Measurements from ENCODE around the gene BCAS3. TPM values are rescaled to one million over a fixed set of nuclear protein-coding genes. Genes with fewer than 3 reads are reported as not detected.

Gene BCAS3
- total RNA-seq, 6 experiments from 2014 or later = 9.2 to 22.1 (median 14.2) TPM

- Histone ChIP-seq H3K36me3 (no peaks in the 10 kb centered on the region), H3K27ac (peak overlapping the region in 1 of 3 donors; percentile 1), H3K9me3 (no peaks in the 10 kb centered on the region), H3K4me3 (no peak overlapping the region), H3K4me1 (peaks cover 0 to 15% (median 3%) of the 10 kb centered on the region in 4 donors), H3K27me3 (no peaks in the 10 kb centered on the region)
- WGBS (ENCODE audit: insufficient coverage, low coverage, low lambda C conversion rate, missing lambda C conversion rate) = 27% methylated on average over 2 of the region's 2 CpGs
- intact Hi-C loops (cut with DNase I) = no loop called here
- DNase-seq = no peak
- no peak for ATAC-seq
- no peak for TF ChIP-seq POLR2A (IDR thresholded peaks at IDR 0.05)
- TF ChIP-seq CTCF (IDR thresholded peaks at IDR 0.05) = no peak
Measured at GRCh38 chr17:61331178-61331577, 653.5 kb downstream of the BCAS3 start.

- DNase-seq = no peak
- peak overlapping the region in 1 of 3 donors; percentile 1 for H3K27ac ChIP-seq
- intact Hi-C loops (cut with DNase I) = no loop called here
Measured at GRCh38 chr17:61331886-61332285, 654.2 kb downstream of the BCAS3 start.

GRCh38 chr17:61333136-61333535, 655.5 kb downstream of the BCAS3 start:
- no peak for ATAC-seq
- Histone ChIP-seq H3K9me3 (no peaks in the 10 kb centered on the region), H3K4me3 (no peak overlapping the region), H3K27me3 (no peaks in the 10 kb centered on the region), H3K36me3 (no peaks in the 10 kb centered on the region), H3K27ac (no peak overlapping the region), H3K4me1 (peaks cover 0 to 29% (median 6%) of the 10 kb centered on the region in 4 donors)
- intact Hi-C loops (cut with DNase I) = no loop called here
- no peak for TF ChIP-seq POLR2A (IDR thresholded peaks at IDR 0.05)
- no peak for DNase-seq
- WGBS (ENCODE audit: insufficient coverage, low coverage, low lambda C conversion rate, missing lambda C conversion rate) = 98% methylated on average over 5 of the region's 8 CpGs

More at GRCh38 chr17:61331886-61332285, 654.2 kb downstream of the BCAS3 start:
- no peak for ATAC-seq
- Histone ChIP-seq H3K36me3 (no peaks in the 10 kb centered on the region), H3K4me3 (no peak overlapping the region), H3K9me3 (no peaks in the 10 kb centered on the region), H3K4me1 (peaks cover 0 to 22% (median 6%) of the 10 kb centered on the region in 4 donors), H3K27me3 (no peaks in the 10 kb centered on the region)
- WGBS (ENCODE audit: insufficient coverage, low coverage, low lambda C conversion rate, missing lambda C conversion rate) = no CpG with 5 or more reads among the region's 9 CpGs
- TF ChIP-seq CTCF (IDR thresholded peaks at IDR 0.05) (no peak), POLR2A (IDR thresholded peaks at IDR 0.05) (no peak)

GRCh38 chr17:61334673-61335072, 657.0 kb downstream of the BCAS3 start:
- DNase-seq (no peak), ATAC-seq (no peak)
- no peaks in the 10 kb centered on the region for H3K9me3 ChIP-seq
- H3K4me1 ChIP-seq = peaks cover 0 to 29% (median 6%) of the 10 kb centered on the region in 4 donors
- intact Hi-C loops (cut with DNase I) = no loop called here
- no peak for TF ChIP-seq CTCF (IDR thresholded peaks at IDR 0.05)
- TF ChIP-seq POLR2A (IDR thresholded peaks at IDR 0.05) = no peak
- no peaks in the 10 kb centered on the region for H3K27me3 ChIP-seq
- no peak overlapping the region for H3K4me3 ChIP-seq
- 78% methylated on average over 2 of the region's 5 CpGs for WGBS (ENCODE audit: insufficient coverage, low coverage, low lambda C conversion rate, missing lambda C conversion rate)
- no peaks in the 10 kb centered on the region for H3K36me3 ChIP-seq
- H3K27ac ChIP-seq = no peak overlapping the region

- H3K27me3 ChIP-seq = no peaks in the 10 kb centered on the region
- no peak for TF ChIP-seq CTCF (IDR thresholded peaks at IDR 0.05)
- no peak for TF ChIP-seq POLR2A (IDR thresholded peaks at IDR 0.05)
- no peaks in the 10 kb centered on the region for H3K9me3 ChIP-seq
- H3K4me1 ChIP-seq = peaks cover 0 to 29% (median 6%) of the 10 kb centered on the region in 4 donors
- no peak overlapping the region for H3K27ac ChIP-seq
- 57% methylated on average over 7 of the region's 8 CpGs for WGBS (ENCODE audit: insufficient coverage, low coverage, low lambda C conversion rate, missing lambda C conversion rate)
- ATAC-seq (no peak), DNase-seq (no peak)
- H3K4me3 ChIP-seq = no peak overlapping the region
- no peaks in the 10 kb centered on the region for H3K36me3 ChIP-seq
- intact Hi-C loops (cut with DNase I) = no loop called here
Measured at GRCh38 chr17:61335105-61335844, 657.6 kb downstream of the BCAS3 start.
